Uterus (tissue), 2 donors: ENCODE data around the gene ITSN2.

Source experiments
- POLR2A ChIP-seq, 2 donors: fragments of 450-650 bp; IDR thresholded peaks; one replicate each; pipeline ENCODE4 v1.6.1; 2016; ENCODE audit warnings: antibody characterized with exemption in 2 of 2, mild to moderate bottlenecking in 1 of 2, moderate library complexity in 1 of 2
- TF ChIP-seq, protein P1 (sequence below), 4 experiments: fragments of 200-600 bp in 2 of 4; fragments of 450-650 bp in 2 of 4; sonication (generic) in 2 of 4; IDR thresholded peaks; one replicate each; pipeline ENCODE4 v1.5.1; 2016 to 2019; ENCODE audit warnings: antibody characterized with exemption in 4 of 4, mild to moderate bottlenecking in 2 of 4, moderate library complexity in 1 of 4

DNA sequence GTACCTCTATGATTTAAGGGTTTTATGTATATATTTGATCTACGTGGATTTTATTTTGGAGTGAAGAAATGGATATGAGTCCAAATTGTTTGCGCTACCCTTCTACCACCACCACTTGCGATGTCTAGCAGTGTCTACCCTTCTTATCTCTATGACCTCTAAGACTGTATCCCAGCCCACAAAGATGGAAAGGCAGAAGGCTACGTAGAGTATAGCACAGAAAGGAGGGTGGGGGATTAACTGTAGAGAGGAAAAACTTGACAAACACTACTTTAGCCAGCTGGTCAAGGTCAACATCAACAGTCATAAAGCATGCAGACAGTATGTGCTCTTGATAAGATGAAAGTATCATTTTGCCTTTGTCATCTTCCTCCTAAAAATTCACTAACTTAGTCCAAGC, 14.4 kb downstream of the ITSN2 start:
- no peak for TF ChIP-seq POLR2A (IDR thresholded peaks at IDR 0.05)
- TF ChIP-seq, protein P1, sequence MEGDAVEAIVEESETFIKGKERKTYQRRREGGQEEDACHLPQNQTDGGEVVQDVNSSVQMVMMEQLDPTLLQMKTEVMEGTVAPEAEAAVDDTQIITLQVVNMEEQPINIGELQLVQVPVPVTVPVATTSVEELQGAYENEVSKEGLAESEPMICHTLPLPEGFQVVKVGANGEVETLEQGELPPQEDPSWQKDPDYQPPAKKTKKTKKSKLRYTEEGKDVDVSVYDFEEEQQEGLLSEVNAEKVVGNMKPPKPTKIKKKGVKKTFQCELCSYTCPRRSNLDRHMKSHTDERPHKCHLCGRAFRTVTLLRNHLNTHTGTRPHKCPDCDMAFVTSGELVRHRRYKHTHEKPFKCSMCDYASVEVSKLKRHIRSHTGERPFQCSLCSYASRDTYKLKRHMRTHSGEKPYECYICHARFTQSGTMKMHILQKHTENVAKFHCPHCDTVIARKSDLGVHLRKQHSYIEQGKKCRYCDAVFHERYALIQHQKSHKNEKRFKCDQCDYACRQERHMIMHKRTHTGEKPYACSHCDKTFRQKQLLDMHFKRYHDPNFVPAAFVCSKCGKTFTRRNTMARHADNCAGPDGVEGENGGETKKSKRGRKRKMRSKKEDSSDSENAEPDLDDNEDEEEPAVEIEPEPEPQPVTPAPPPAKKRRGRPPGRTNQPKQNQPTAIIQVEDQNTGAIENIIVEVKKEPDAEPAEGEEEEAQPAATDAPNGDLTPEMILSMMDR (IDR thresholded peaks at IDR 0.05), result no peak
